Uterus (tissue), 4 donors: ENCODE measurements around the gene SPANXC. TPM values are rescaled to one million over a fixed set of nuclear protein-coding genes. Genes with fewer than 3 reads are reported as not detected.

Source experiments
- DNase-seq, 2 donors: peaks; one replicate each; pipeline ENCODE4 v3.0.0-alpha.2; 2019 to 2020
- H3K27ac ChIP-seq, 2 donors: fragments of 200-600 bp; sonication (generic); 1 replicate in 1 of 2; 2 replicates in 1 of 2; pipeline ENCODE4 v1.5.1; 2016 to 2018
- H3K27me3 ChIP-seq, 2 donors: fragments of 200-600 bp; sonication (generic); one replicate each; pipeline ENCODE4 v1.5.1; 2018 to 2019; ENCODE audit warnings: control low read depth in 1 of 2
- H3K36me3 ChIP-seq, 2 donors: fragments of 200-600 bp; sonication (generic); one replicate each; pipeline ENCODE4 v1.5.1; 2019; ENCODE audit warnings: control low read depth in 1 of 2
- H3K4me1 ChIP-seq, 2 donors: fragments of 200-600 bp; sonication (generic); one replicate each; pipeline ENCODE4 v1.5.1; 2018 to 2019; ENCODE audit warnings: control low read depth in 1 of 2
- H3K4me3 ChIP-seq, 2 donors: fragments of 200-600 bp; sonication (generic); 1 replicate in 1 of 2; 2 replicates in 1 of 2; pipeline ENCODE4 v1.5.1; 2018 to 2019; ENCODE audit warnings: mild to moderate bottlenecking in 1 of 2
- H3K9me3 ChIP-seq, 2 donors: fragments of 200-600 bp; sonication (generic); one replicate each; pipeline ENCODE4 v1.5.1; 2019; ENCODE audit warnings: control low read depth in 1 of 2
- POLR2A ChIP-seq, 2 donors: fragments of 450-650 bp; IDR thresholded peaks; one replicate each; pipeline ENCODE4 v1.6.1; 2016; ENCODE audit warnings: antibody characterized with exemption in 2 of 2, mild to moderate bottlenecking in 1 of 2, moderate library complexity in 1 of 2
- intact Hi-C: fragments of 100-400 bp; cut with DNase I; formaldehyde crosslinking; loops from one replicate; pipeline ENCODE4 v1.15.1; 2023; ENCODE audit warnings: low total_unique reads
- total RNA-seq, 4 donors: library from RNA; depleted of rRNA in 3 of 4; stranded (reverse); fragments of >200 nt in 3 of 4; gene quantifications; one replicate each; pipeline versions ENCODE4 v1.1.0 to v1.2.4, GENCODE V29; 2014 to 2023
- TF ChIP-seq, protein P1 (sequence below), 4 experiments: fragments of 200-600 bp in 2 of 4; fragments of 450-650 bp in 2 of 4; sonication (generic) in 2 of 4; IDR thresholded peaks; one replicate each; pipeline ENCODE4 v1.5.1; 2016 to 2019; ENCODE audit warnings: antibody characterized with exemption in 4 of 4, mild to moderate bottlenecking in 2 of 4, moderate library complexity in 1 of 4
- donor health status: DM: yes; HTN: yes; CAD: no.

Gene SPANXC
- total RNA-seq, 4 donors from 2014 or later, result not detected

DNA sequence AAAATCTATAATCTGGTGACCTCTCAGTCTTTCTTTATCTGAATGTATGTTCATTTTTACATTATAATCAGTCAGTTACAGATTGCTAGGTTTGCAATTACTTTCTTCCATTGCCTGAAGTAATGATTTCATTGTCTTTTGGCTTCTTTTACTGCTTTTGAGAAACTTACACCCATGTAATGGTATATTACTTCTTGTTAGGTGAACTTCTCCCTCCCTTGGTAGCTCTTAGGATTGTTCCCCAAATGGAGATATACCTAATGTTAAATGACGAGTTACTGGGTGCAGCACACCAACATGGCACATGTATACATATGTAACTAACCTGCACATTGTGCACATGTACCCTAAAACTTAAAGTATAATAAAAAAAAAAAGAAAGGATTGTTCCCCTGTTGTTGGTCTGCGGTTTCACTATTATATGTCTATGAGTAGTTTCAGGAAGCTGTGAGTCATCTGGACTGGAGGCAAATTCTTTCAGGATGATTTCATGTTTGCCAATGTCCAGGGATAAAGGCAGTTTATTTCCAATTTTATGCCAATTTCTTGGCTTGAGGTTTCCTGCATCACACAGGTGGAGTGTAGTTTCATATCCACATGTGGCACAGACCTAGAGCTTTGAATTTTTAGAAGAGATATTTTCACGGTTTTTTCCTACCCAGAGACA lies 21.8 kb downstream of the SPANXC start:
- no peak overlapping the region for H3K27ac ChIP-seq
- no peak overlapping the region for H3K4me3 ChIP-seq
- no peaks in the 10 kb centered on the region for H3K9me3 ChIP-seq
- TF ChIP-seq, protein P1, sequence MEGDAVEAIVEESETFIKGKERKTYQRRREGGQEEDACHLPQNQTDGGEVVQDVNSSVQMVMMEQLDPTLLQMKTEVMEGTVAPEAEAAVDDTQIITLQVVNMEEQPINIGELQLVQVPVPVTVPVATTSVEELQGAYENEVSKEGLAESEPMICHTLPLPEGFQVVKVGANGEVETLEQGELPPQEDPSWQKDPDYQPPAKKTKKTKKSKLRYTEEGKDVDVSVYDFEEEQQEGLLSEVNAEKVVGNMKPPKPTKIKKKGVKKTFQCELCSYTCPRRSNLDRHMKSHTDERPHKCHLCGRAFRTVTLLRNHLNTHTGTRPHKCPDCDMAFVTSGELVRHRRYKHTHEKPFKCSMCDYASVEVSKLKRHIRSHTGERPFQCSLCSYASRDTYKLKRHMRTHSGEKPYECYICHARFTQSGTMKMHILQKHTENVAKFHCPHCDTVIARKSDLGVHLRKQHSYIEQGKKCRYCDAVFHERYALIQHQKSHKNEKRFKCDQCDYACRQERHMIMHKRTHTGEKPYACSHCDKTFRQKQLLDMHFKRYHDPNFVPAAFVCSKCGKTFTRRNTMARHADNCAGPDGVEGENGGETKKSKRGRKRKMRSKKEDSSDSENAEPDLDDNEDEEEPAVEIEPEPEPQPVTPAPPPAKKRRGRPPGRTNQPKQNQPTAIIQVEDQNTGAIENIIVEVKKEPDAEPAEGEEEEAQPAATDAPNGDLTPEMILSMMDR (IDR thresholded peaks at IDR 0.05), result no peak
- TF ChIP-seq POLR2A (IDR thresholded peaks at IDR 0.05), result no peak
- no peaks in the 10 kb centered on the region for H3K27me3 ChIP-seq
- no peak for DNase-seq
- no peaks in the 10 kb centered on the region for H3K4me1 ChIP-seq
- intact Hi-C loops, result no loop called here
- H3K36me3 ChIP-seq, result no peaks in the 10 kb centered on the region

DNA sequence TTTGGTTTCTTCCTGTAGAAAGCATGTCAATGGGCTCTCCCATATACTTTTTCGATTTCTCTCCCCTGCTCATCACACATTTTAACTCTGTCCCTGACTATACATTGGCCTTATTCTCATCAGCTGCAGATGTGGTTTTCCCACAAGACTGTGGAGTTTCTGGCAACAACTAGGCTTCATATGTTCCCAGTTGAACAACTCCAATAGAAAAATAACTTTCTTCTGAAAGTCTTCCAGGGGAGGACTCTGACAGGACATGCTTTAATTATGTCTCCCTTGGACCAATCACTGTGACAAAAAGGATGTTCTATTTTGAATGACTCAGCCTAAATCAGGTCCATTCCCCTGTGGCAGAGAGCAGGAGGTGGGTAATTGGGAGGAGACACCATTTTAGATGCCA lies 28.1 kb downstream of the SPANXC start:
- Histone ChIP-seq H3K4me3 (no peak overlapping the region), H3K4me1 (no peaks in the 10 kb centered on the region), H3K9me3 (no peaks in the 10 kb centered on the region), H3K27me3 (no peaks in the 10 kb centered on the region), H3K27ac (no peak overlapping the region), H3K36me3 (no peaks in the 10 kb centered on the region)
- no peak for TF ChIP-seq POLR2A (IDR thresholded peaks at IDR 0.05)
- TF ChIP-seq, protein P1 (IDR thresholded peaks at IDR 0.05), result no peak
- DNase-seq, result no peak
- intact Hi-C loops, result no loop called here

DNA sequence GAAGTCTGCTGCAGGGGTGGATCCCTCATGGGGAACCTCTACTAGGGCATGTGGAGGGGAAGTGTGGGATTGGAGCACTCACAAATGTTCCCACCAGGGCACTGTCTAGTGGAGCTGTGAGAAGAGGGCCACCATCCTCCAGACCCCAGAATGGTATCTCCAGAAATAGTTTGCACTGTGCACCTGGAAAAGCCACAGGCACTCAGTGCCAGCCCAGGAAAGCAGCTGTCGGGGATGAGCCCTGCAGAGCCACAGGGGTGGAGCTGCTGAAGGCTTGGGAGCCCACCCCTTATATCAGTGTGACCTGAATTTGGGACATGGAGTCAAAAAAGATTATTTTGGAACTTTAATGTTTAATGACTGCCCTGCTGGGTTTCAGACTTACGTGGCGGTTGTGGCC lies 40.4 kb downstream of the SPANXC start:
- intact Hi-C loops, result no loop called here
- H3K27me3 ChIP-seq, result no peaks in the 10 kb centered on the region
- no peaks in the 10 kb centered on the region for H3K36me3 ChIP-seq
- DNase-seq, result no peak
- TF ChIP-seq, protein P1 (IDR thresholded peaks at IDR 0.05), result no peak
- TF ChIP-seq POLR2A (IDR thresholded peaks at IDR 0.05), result no peak
- no peak overlapping the region for H3K27ac ChIP-seq
- no peak overlapping the region for H3K4me3 ChIP-seq
- H3K9me3 ChIP-seq, result no peaks in the 10 kb centered on the region
- no peaks in the 10 kb centered on the region for H3K4me1 ChIP-seq

Other genes with a start within 250 kb of the SPANXC start
- gene SPANXB1, start 239.9 kb downstream of the SPANXC start, total RNA-seq, result not detected
- gene LDOC1, start 65.4 kb downstream of the SPANXC start, total RNA-seq, result 10 to 100 TPM in 1 of 4 donors, 1 to 10 TPM in 3; 2.6 to 43.2 (median 6.9) TPM